ENCODE measurements around the gene CACNA1S.

Gene CACNA1S

DNA sequence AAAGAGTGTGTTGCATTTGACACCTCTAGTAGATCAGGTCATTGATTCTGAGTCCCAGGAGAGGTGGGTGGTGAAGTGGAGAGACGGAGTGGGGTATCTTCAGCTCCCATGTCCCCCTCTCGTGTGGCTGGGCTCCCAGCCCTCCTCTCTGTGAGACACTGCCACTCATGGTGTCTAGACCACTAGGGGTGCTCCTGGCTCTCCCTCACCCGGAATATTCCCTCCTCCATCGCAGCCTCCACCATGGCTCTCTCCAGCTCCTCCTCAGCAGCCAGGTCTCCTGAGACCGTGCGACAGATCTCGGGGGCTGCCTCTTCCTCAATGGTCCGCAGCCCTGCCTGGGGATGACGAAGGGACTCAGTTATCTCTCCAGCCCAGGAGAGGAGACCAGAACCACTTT lies 68.1 kb downstream of the CACNA1S start:
- intact Hi-C loops (cut with micrococcal nuclease): no loop called here
- Mint-ChIP-seq H3K4me3 (no peak overlapping the region), H3K27me3 (peaks cover 24% of the 10 kb centered on the region), H3K27ac (no peak overlapping the region), H3K4me1 (ENCODE audit: low read depth) (no peaks in the 10 kb centered on the region), H3K36me3 (ENCODE audit: low read depth) (no peaks in the 10 kb centered on the region), H3K9me3 (no peaks in the 10 kb centered on the region)

DNA sequence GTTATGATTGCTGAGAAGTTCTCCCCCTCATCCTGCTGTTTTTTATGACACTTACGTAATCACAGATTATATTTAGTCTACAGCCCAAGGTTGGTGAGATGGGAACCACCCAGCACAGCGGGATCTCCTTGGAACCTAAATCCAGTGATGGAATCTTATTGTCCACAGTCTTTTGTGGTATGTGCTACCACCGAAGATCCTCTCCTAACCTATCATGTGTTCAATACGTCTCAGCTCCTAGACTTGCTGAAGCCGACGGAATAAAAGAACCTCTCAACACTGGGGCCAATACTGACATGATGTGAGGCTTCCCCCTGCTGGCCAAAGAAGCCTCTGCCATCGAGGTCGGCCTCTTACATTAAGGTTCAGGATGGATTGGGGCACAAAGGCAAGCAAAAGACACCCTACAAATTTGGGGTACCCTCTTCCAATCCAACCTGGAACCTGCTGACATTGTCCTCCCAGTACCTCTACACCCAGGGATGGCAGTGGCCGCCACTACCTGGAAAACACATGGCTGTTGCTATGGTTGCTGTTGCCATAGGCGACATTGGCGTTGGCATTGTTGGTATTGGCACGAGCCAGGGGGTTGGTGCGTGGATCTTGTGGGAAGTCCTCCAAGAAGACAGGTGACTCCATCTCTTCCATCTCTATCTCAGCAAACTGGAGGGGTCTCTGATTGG lies 69.3 kb downstream of the CACNA1S start:
- Mint-ChIP-seq H3K27me3 (peaks cover 22% of the 10 kb centered on the region), H3K4me1 (ENCODE audit: low read depth) (no peaks in the 10 kb centered on the region), H3K4me3 (no peak overlapping the region), H3K9me3 (no peaks in the 10 kb centered on the region), H3K36me3 (ENCODE audit: low read depth) (no peaks in the 10 kb centered on the region), H3K27ac (no peak overlapping the region)
- intact Hi-C loops (cut with micrococcal nuclease): no loop called here

DNA sequence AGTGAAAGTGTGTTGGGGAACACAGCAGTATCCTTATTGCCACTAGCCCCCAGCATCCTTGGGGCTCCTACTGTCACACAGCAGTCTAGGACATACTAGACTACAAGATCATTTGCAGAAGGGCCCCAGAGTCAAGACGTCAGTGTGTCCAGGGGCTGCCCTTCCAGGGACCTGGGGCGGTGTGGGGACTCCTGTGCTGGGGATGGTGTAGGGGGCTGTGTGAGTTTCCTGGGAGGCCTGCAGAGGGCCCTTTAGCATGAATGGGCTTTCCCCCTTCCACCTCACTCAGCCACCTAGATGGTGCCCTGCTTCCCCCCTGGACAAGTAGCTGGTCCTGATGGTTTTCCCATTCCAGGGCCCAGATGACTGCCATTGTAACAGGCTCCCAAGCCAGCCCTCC lies 71.2 kb downstream of the CACNA1S start:
- Mint-ChIP-seq H3K4me1 (ENCODE audit: low read depth) (no peaks in the 10 kb centered on the region), H3K9me3 (no peaks in the 10 kb centered on the region), H3K36me3 (ENCODE audit: low read depth) (no peaks in the 10 kb centered on the region), H3K27ac (no peak overlapping the region), H3K27me3 (peaks cover 21% of the 10 kb centered on the region), H3K4me3 (no peak overlapping the region)
- intact Hi-C loops (cut with micrococcal nuclease): no loop called here

DNA sequence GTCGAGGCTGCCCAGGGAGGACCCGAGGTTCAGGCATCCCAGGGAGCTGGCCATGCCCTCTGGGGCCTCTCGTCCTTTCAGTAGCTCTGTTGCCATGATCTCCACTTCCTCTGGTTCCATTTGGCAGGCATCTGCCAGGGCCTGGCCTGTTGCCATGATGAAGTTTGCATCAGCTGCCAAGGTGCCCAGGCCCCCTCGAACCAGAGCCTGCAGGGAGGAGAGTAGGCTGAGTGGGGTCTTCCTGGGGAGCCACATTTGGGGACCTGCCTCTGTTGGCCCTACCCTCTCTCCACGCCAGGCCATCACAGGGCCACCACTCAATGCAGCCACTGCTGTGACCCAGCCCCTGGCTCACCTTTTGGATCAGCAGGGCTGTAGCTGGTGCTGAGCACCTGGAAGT lies 72.3 kb downstream of the CACNA1S start:
- H3K27ac Mint-ChIP-seq: no peak overlapping the region
- no peaks in the 10 kb centered on the region for H3K36me3 Mint-ChIP-seq (ENCODE audit: low read depth)
- no peaks in the 10 kb centered on the region for H3K4me1 Mint-ChIP-seq (ENCODE audit: low read depth)
- intact Hi-C loops (cut with micrococcal nuclease): no loop called here
- peaks cover 15% of the 10 kb centered on the region for H3K27me3 Mint-ChIP-seq
- no peaks in the 10 kb centered on the region for H3K9me3 Mint-ChIP-seq
- H3K4me3 Mint-ChIP-seq: no peak overlapping the region

DNA sequence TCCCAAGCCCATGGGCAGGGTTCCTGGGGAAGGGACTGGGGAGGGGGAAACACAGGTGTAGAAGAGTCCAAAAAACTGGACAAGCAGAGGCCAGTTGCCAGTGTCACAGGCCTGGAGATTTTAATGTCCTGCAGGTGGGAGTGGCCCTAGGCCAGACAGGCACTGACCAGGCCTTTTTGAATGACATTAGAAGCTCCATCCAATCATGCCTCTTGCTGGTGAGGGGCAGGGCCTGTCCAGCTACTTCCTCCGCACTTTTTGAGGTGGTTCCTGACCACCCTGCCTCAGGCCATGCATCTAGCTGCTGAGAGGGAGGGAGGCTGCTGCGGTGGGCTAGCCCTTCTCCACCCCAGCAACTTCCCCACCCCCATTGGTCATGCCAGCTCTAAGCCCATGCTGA lies 72.8 kb downstream of the CACNA1S start:
- no peaks in the 10 kb centered on the region for H3K36me3 Mint-ChIP-seq (ENCODE audit: low read depth)
- intact Hi-C loops (cut with micrococcal nuclease): no loop called here
- peaks cover 11% of the 10 kb centered on the region for H3K27me3 Mint-ChIP-seq
- no peaks in the 10 kb centered on the region for H3K4me1 Mint-ChIP-seq (ENCODE audit: low read depth)
- H3K9me3 Mint-ChIP-seq: no peaks in the 10 kb centered on the region
- no peak overlapping the region for H3K27ac Mint-ChIP-seq
- no peak overlapping the region for H3K4me3 Mint-ChIP-seq

DNA sequence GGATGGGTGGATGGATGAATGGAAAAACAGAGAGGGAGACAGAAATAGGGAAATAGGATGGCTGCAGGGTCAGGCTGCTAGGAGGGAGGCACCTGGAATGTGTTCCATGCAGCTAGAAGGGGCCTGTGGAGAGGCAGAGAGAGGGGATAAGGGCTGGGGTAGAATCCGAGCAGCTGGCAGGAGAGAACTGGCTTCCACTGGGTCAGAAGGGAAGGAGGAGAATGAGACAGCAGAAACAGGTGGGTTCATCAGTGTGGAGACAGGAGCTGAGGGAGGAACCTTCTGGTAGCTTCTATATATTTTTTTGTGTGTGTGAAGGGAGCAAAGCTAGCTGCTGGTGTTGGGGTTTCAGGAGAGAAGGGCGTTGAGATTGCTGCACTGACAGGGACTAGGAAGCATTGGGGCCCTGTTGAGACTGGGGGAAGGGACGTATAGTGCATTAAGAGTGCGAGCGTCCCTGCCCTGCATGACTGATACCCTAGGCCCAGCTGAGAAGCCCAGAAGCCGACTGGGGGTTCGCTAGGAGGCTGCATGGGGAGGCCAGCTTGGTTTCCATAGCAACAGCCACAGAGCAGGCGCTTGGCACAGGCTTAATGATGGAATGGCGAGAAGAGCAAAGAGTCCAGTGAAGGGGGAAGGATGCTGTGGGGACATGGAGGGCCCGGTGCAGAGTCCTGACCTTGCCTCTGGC lies 73.9 kb downstream of the CACNA1S start:
- Mint-ChIP-seq H3K4me3 (no peak overlapping the region), H3K4me1 (ENCODE audit: low read depth) (no peaks in the 10 kb centered on the region), H3K27ac (no peak overlapping the region), H3K27me3 (peaks cover 3% of the 10 kb centered on the region), H3K36me3 (ENCODE audit: low read depth) (no peaks in the 10 kb centered on the region), H3K9me3 (no peaks in the 10 kb centered on the region)
- intact Hi-C loops (cut with micrococcal nuclease): no loop called here

DNA sequence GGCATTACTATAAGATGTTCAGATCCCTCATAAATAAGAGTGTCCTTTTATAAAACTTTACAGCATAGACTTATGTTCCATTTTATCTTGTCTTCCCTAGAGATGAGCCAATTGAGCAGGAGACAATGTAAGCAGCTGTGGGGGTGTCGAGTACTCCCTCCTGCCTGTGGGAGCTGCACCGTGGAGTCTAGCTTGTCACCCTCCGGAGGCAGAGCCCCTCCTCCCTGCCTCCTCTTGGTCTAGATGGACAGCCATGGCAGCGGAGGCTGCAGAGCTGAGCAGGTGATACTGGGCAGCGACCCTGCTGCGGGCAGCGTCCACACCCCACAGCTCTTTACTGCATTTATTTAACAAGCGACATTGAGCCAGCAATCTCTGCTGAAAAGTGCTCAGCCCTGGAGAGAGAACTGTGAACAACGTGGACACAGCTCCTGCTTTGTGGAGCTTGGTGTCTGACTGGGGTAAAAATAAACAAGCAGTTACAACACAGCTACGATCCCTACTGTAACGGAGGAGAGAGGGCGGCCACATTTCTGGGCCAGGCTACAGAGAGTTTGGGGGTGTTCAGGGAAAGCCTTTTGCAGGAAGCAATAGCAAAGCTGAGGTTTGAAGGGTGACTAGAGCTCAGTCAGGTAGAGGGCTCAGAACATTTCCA lies 75.9 kb downstream of the CACNA1S start:
- peaks cover 4% of the 10 kb centered on the region for H3K27me3 Mint-ChIP-seq
- no peak overlapping the region for H3K4me3 Mint-ChIP-seq
- intact Hi-C loops (cut with micrococcal nuclease): no loop called here
- no peaks in the 10 kb centered on the region for H3K4me1 Mint-ChIP-seq (ENCODE audit: low read depth)
- no peaks in the 10 kb centered on the region for H3K9me3 Mint-ChIP-seq
- H3K27ac Mint-ChIP-seq: no peak overlapping the region
- no peaks in the 10 kb centered on the region for H3K36me3 Mint-ChIP-seq (ENCODE audit: low read depth)

DNA sequence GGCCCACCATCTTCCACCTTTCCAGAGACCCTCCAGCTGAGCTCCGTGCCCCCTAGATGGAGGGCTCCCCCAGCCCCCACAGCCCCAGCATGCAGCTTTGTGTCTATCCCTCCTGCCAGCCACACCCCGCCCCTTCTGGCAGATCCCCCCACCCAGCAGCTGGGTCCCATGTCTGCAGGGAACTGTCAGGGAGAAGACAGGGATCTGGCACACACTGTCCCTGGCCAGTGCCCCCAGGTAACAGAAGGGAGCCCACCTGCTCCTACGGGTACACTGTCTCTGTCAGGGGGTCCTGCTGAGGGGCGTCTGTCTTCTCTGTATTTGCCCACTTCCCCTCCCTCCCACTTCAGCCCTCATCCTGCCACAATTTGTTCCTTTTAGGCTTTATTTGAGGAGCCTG lies 77.6 kb downstream of the CACNA1S start:
- H3K9me3 Mint-ChIP-seq: no peaks in the 10 kb centered on the region
- H3K4me1 Mint-ChIP-seq (ENCODE audit: low read depth): no peaks in the 10 kb centered on the region
- H3K4me3 Mint-ChIP-seq: no peak overlapping the region
- H3K27ac Mint-ChIP-seq: no peak overlapping the region
- no peaks in the 10 kb centered on the region for H3K36me3 Mint-ChIP-seq (ENCODE audit: low read depth)
- intact Hi-C loops (cut with micrococcal nuclease): no loop called here
- peaks cover 8% of the 10 kb centered on the region for H3K27me3 Mint-ChIP-seq

DNA sequence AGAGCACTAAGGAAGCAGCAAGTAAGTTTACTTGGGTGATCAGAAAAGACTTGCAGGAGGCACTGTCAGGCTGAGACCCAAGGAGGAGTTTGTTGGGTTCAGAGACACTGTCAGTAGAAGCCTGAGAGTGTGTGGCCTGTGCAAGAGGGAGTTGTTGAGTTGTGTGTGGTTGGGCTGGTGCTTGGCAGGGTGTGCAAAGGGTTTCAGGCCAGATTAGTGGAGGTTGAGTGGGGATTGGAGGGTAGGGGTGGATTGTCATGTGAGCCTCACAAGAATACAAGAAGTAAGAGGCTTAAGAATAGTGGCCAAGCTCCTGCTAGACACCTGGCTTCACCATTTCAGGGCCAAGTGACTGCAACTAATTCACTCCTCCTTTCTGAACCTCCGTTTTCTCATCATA lies 79.8 kb downstream of the CACNA1S start:
- intact Hi-C loops (cut with micrococcal nuclease): no loop called here
- Mint-ChIP-seq H3K4me1 (ENCODE audit: low read depth) (peaks cover 15% of the 10 kb centered on the region), H3K9me3 (no peaks in the 10 kb centered on the region), H3K4me3 (no peak overlapping the region), H3K27me3 (peaks cover 8% of the 10 kb centered on the region), H3K36me3 (ENCODE audit: low read depth) (no peaks in the 10 kb centered on the region), H3K27ac (no peak overlapping the region)

DNA sequence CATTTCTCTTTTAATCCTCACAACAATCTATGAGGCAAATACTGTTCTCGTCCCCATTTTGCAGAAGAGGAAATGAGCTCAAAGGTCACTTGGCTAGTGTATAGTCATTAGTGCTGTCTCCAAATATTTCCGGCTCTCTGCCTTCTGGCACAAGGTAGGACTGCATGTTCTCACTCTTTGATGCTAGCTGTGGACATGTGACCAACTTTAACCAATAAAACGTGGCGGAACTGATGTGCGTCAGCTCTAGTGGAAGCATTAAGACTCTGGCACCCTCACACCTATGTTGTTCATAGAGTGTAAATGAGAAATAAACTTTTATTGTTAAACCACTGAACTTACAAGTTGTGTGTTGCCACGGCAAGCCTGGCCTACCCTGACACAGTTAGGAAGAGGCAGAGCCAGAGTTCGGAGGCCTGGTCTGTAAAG lies 83.8 kb downstream of the CACNA1S start:
- H3K27me3 Mint-ChIP-seq: peaks cover 9% of the 10 kb centered on the region
- intact Hi-C loops (cut with micrococcal nuclease): no loop called here
- H3K36me3 Mint-ChIP-seq (ENCODE audit: low read depth): no peaks in the 10 kb centered on the region
- H3K4me1 Mint-ChIP-seq (ENCODE audit: low read depth): peaks cover 46% of the 10 kb centered on the region
- no peak overlapping the region for H3K4me3 Mint-ChIP-seq
- no peaks in the 10 kb centered on the region for H3K9me3 Mint-ChIP-seq
- no peak overlapping the region for H3K27ac Mint-ChIP-seq

DNA sequence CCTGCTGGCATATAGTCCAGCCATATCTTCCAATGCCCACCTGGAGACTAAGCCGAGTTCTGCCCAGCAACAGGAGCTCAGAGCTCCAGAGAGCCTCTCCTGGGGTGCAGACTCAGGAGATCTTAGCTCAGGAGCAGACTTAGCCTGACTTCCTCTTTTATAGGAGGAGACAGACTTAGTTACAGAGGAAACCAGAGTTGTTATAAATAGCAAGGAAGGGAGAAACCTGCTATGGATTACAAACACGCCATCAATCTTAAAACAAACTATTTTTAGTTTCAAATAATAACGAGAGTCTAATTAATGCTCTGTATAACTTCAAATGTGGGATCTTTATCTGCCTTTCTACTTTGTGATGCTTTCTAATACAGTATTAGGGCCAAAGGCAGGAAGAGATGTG lies 85.4 kb downstream of the CACNA1S start:
- Mint-ChIP-seq H3K27me3 (peaks cover 11% of the 10 kb centered on the region), H3K36me3 (ENCODE audit: low read depth) (no peaks in the 10 kb centered on the region), H3K27ac (no peak overlapping the region), H3K4me3 (peak overlapping the region; percentile 41), H3K9me3 (no peaks in the 10 kb centered on the region), H3K4me1 (ENCODE audit: low read depth) (peaks cover 57% of the 10 kb centered on the region)
- intact Hi-C loops (cut with micrococcal nuclease): no loop called here

DNA sequence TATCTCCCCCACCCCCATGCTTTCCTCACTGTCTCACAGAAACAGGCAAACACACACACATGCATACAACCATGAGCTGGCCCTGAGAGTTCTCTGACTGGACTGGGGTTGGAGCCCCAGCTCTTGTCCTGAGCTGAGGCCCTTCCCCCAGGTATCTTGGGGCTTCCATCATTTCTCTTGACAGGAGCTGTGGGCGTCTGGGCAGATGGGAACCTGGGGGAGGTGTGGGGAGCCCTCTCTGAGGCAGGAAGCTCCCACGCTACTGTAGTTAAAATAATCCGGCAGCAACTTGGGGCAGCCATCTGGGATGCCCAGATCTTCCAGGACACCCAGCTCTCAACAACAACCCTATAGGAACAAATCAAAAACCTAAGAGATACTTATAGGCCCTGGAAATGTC lies 86.0 kb downstream of the CACNA1S start:
- H3K36me3 Mint-ChIP-seq (ENCODE audit: low read depth): no peaks in the 10 kb centered on the region
- H3K4me1 Mint-ChIP-seq (ENCODE audit: low read depth): peaks cover 63% of the 10 kb centered on the region
- H3K9me3 Mint-ChIP-seq: no peaks in the 10 kb centered on the region
- intact Hi-C loops (cut with micrococcal nuclease): no loop called here
- no peak overlapping the region for H3K4me3 Mint-ChIP-seq
- H3K27me3 Mint-ChIP-seq: peaks cover 11% of the 10 kb centered on the region
- no peak overlapping the region for H3K27ac Mint-ChIP-seq

DNA sequence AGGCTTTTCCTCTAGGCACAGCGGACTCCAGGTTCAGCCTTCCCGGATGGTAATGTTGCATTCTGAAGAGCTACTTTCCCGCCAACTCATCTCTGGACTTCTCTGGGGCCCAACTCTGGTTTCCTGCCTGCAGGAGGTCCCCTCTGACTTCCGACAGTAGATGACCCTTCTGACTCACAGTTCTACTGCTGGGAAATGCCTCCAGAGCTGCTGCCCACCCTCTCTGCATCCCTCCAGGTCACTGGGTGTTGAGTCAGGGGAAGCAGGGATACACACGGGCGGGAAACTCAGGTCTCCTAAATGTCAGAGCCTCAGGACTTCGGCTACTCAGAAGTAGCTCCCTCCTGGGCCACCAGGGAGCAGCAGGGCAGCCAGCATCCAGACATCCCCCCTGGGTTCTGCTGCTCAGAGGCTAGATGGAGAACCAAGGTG lies 86.6 kb downstream of the CACNA1S start:
- peaks cover 9% of the 10 kb centered on the region for H3K27me3 Mint-ChIP-seq
- H3K4me1 Mint-ChIP-seq (ENCODE audit: low read depth): peaks cover 70% of the 10 kb centered on the region
- intact Hi-C loops (cut with micrococcal nuclease): no loop called here
- H3K9me3 Mint-ChIP-seq: no peaks in the 10 kb centered on the region
- H3K27ac Mint-ChIP-seq: no peak overlapping the region
- no peak overlapping the region for H3K4me3 Mint-ChIP-seq
- H3K36me3 Mint-ChIP-seq (ENCODE audit: low read depth): no peaks in the 10 kb centered on the region

DNA sequence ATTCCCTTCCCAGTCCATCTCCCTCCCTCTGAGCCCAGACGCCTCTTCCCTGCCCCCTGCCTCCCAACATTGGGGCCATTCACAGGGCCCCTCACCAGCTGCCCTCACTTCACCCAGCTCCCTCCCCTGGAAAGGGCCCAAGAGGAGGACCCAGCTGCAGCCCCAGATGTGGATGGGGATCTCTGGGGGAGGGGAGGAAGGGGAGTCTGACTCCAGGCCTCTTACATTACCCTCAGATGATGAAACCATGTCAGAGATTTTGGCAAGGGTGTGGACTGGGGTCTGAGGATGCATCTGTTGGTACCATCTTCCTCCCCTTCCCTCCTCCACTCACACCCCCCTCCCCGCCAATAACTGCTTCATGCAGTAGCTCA lies 87.6 kb downstream of the CACNA1S start:
- no peak overlapping the region for H3K27ac Mint-ChIP-seq
- peaks cover 7% of the 10 kb centered on the region for H3K27me3 Mint-ChIP-seq
- no peak overlapping the region for H3K4me3 Mint-ChIP-seq
- H3K36me3 Mint-ChIP-seq (ENCODE audit: low read depth): no peaks in the 10 kb centered on the region
- peaks cover 80% of the 10 kb centered on the region for H3K4me1 Mint-ChIP-seq (ENCODE audit: low read depth)
- no peaks in the 10 kb centered on the region for H3K9me3 Mint-ChIP-seq
- intact Hi-C loops (cut with micrococcal nuclease): no loop called here
